Osteoblast (primary cell): ENCODE measurements around the gene ATP6V1B1. TPM values are rescaled to one million over a fixed set of nuclear protein-coding genes. Genes with fewer than 3 reads are reported as not detected.

Source experiments
- DNase-seq: peaks from one replicate; pipeline ENCODE4 v3.0.0; 2011; ENCODE audit warnings: low spot score, mixed read lengths; ENCODE audit not compliant: insufficient read length; ENCODE audit errors: missing footprints
- H2AFZ ChIP-seq: 2 replicates; pipeline ENCODE4 v1.6.0; 2011; ENCODE audit warnings: mild to moderate bottlenecking, low read length
- H3K27ac ChIP-seq: 2 replicates; pipeline ENCODE4 v1.5.1; 2011; ENCODE audit warnings: mild to moderate bottlenecking, low read depth, low read length, moderate library complexity
- H3K27me3 ChIP-seq: 2 replicates; pipeline ENCODE4 v1.6.0; 2012; ENCODE audit warnings: mild to moderate bottlenecking, control low read depth, inconsistent platforms, low read length, moderate library complexity; ENCODE audit not compliant: insufficient read depth
- H3K36me3 ChIP-seq: 2 replicates; pipeline ENCODE4 v1.5.1; 2011; ENCODE audit warnings: mild to moderate bottlenecking, low read length, control low read depth, moderate library complexity; ENCODE audit not compliant: insufficient read depth
- H3K4me1 ChIP-seq: 2 replicates; pipeline ENCODE4 v1.5.1; 2011; ENCODE audit warnings: mild to moderate bottlenecking, low read length, control low read depth, moderate library complexity; ENCODE audit not compliant: insufficient read depth
- H3K4me2 ChIP-seq: 2 replicates; pipeline ENCODE4 v1.6.0; 2011; ENCODE audit warnings: mild to moderate bottlenecking, low read length; ENCODE audit not compliant: insufficient read depth
- H3K4me3 ChIP-seq: fragments of 200-600 bp; sonication (generic); 3 replicates; pipeline ENCODE4 v1.5.1; 2012; ENCODE audit warnings: mild to moderate bottlenecking, low read length, inconsistent platforms; ENCODE audit not compliant: insufficient read depth
- H3K79me2 ChIP-seq: 2 replicates; pipeline ENCODE4 v1.6.0; 2012; ENCODE audit warnings: mild to moderate bottlenecking, low read length, control low read depth, inconsistent platforms; ENCODE audit not compliant: insufficient read depth
- H3K9me3 ChIP-seq: 2 replicates; pipeline ENCODE4 v1.5.1; 2011; ENCODE audit warnings: low read depth, low read length, control low read depth
- H4K20me1 ChIP-seq: 2 replicates; pipeline ENCODE4 v1.6.0; 2012; ENCODE audit warnings: mild to moderate bottlenecking, low read length, control low read depth; ENCODE audit not compliant: insufficient read depth
- CTCF ChIP-seq: IDR thresholded peaks from 2 replicates; pipeline ENCODE4 v1.5.1; 2011; ENCODE audit warnings: mild to moderate bottlenecking, low read depth, low read length, moderate library complexity; ENCODE audit errors: extremely low read depth
- total RNA-seq: library from RNA; depleted of rRNA; stranded (reverse); fragments of >200 nt; gene quantifications from 2 replicates; pipeline ENCODE4 v1.2.3, GENCODE V29; 2012

Gene ATP6V1B1
- total RNA-seq, 1 donor = 2.5 TPM

DNA sequence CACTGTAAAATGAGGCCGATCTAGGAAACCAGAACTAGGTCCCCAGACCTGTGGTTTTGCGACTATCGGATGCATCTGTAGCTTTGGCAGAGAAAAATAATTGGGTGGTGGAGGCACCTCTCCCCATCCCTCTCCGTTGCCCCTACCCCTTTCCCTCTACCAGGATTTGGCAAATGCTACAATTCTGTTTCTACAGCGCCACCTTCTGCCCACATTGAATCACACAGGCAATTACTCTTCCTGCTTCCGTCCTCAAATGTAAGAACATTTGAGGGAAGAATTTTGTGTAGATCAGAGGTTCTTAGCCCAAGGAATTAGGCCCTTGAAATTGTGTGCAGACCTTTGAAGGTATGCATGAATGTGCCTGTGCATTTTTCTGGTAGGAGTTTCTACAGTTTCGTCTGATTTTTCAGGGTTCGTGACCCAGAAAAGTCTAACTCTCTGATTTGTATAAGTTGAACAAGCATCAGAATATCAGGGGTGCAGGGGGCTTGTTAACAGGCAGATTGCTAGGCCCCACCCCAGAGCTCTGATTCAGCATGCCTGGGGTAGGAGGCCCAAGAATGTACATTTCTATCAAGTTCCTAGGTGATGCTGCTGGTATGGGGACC is 11.2 kb downstream of the ATP6V1B1 start:
- Histone ChIP-seq H4K20me1 (peaks cover 7% of the 10 kb centered on the region), H3K4me1 (peaks cover 19% of the 10 kb centered on the region), H3K79me2 (no peaks in the 10 kb centered on the region), H3K27ac (no peak overlapping the region), H3K27me3 (no peaks in the 10 kb centered on the region), H2AFZ (no peak overlapping the region), H3K4me2 (peak overlapping the region; percentile 79), H3K4me3 (no peak overlapping the region), H3K9me3 (no peaks in the 10 kb centered on the region), H3K36me3 (no peaks in the 10 kb centered on the region)
- peak; percentile 82 for TF ChIP-seq CTCF
- DNase-seq = peak; percentile 88

GRCh38 chr2:70947556-70948184 is 12.0 kb downstream of the ATP6V1B1 start:
- no peak for TF ChIP-seq CTCF
- H3K27me3 ChIP-seq = no peaks in the 10 kb centered on the region
- peak overlapping the region; percentile 59 for H3K27ac ChIP-seq
- H4K20me1 ChIP-seq = peaks cover 7% of the 10 kb centered on the region
- peak overlapping the region; percentile 79 for H3K4me2 ChIP-seq
- peaks cover 19% of the 10 kb centered on the region for H3K4me1 ChIP-seq
- peak overlapping the region; percentile 84 for H2AFZ ChIP-seq
- no peaks in the 10 kb centered on the region for H3K79me2 ChIP-seq
- DNase-seq = peak; percentile 73
- no peaks in the 10 kb centered on the region for H3K9me3 ChIP-seq
- no peaks in the 10 kb centered on the region for H3K36me3 ChIP-seq
- peak overlapping the region; percentile 62 for H3K4me3 ChIP-seq

DNA sequence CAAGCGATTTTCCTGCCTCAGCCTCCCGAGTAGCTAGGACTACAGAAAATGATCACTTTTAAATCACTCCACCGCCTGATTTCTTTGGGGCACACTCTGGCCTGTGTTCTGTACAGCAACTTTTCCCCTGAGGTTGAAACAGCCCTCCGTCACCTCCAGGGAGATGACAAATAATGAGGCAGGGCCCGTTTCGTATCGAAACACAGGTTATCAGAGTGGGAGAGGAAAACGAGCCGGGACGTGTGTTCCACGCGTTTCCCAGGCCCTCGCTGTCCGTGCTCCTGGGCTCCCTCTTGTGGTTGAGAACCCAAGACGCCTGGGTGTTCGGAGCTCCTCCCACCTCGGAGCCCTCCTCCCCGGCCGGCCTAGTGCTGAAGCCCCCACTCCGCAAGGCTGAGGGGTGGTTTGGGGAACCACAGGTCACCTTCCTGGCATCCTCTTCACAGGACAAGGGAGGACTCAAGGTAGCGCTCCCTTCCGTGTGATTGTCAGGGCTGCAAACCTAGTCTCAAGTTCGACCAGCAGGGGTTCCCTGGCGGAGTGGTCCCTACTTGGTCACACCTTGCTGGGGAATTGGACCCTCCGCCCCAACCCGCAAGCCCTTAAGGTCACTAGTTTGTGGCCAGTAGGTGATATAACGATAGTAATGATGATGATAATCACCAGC is 12.8 kb downstream of the ATP6V1B1 start:
- H4K20me1 ChIP-seq = peaks cover 7% of the 10 kb centered on the region
- H3K79me2 ChIP-seq = no peaks in the 10 kb centered on the region
- H2AFZ ChIP-seq = peak overlapping the region; percentile 84
- peak overlapping the region; percentile 62 for H3K4me3 ChIP-seq
- H3K36me3 ChIP-seq = no peaks in the 10 kb centered on the region
- H3K27ac ChIP-seq = peak overlapping the region; percentile 59
- TF ChIP-seq CTCF = peak; percentile 87
- H3K9me3 ChIP-seq = no peaks in the 10 kb centered on the region
- H3K4me1 ChIP-seq = peaks cover 19% of the 10 kb centered on the region
- H3K27me3 ChIP-seq = no peaks in the 10 kb centered on the region
- DNase-seq = peak; percentile 95
- H3K4me2 ChIP-seq = peak overlapping the region; percentile 79

GRCh38 chr2:70949086-70949485 is 13.4 kb downstream of the ATP6V1B1 start:
- Histone ChIP-seq H4K20me1 (peaks cover 7% of the 10 kb centered on the region), H3K27me3 (no peaks in the 10 kb centered on the region), H3K79me2 (no peaks in the 10 kb centered on the region), H3K4me2 (no peak overlapping the region), H3K4me1 (peaks cover 19% of the 10 kb centered on the region), H3K36me3 (no peaks in the 10 kb centered on the region), H3K27ac (no peak overlapping the region), H2AFZ (no peak overlapping the region), H3K4me3 (no peak overlapping the region), H3K9me3 (no peaks in the 10 kb centered on the region)
- no peak for TF ChIP-seq CTCF
- DNase-seq = no peak
